K562 (cell line): ENCODE measurements around the gene CACNA1I. TPM values are rescaled to one million over a fixed set of nuclear protein-coding genes. Genes with fewer than 3 reads are reported as not detected.
A peak's percentile ranks its signal among the peaks of the same experiment; 100 is the strongest.

Experiments used
- ADNP ChIP-seq: fragments of 200-800 bp; sonication (Bioruptor generic); IDR thresholded peaks from 2 replicates; pipeline ENCODE4 v1.6.1; 2016; ENCODE audit warnings: missing genetic modification characterization, missing compliant biosample characterization
- ASH1L ChIP-seq: fragments of 450-650 bp; IDR thresholded peaks from 2 replicates; pipeline ENCODE4 v1.6.1; 2018; ENCODE audit warnings: borderline replicate concordance, mild to moderate bottlenecking, low read depth; ENCODE audit not compliant: partially characterized antibody
- CREM ChIP-seq: IDR thresholded peaks from 2 replicates; pipeline ENCODE4 v1.6.1; 2014; ENCODE audit warnings: antibody characterized with exemption, low read depth
- E2F1 ChIP-seq: sonication (generic); formaldehyde crosslinking; IDR thresholded peaks from 2 replicates; pipeline ENCODE4 v1.8.1; 2023; ENCODE audit warnings: mild to moderate bottlenecking, missing genetic modification reagents, moderate library complexity
- FOXJ2 ChIP-seq: fragments of 200-800 bp; sonication (Bioruptor generic); IDR thresholded peaks from 2 replicates; pipeline ENCODE4 v1.6.1; 2016; ENCODE audit warnings: missing genetic modification characterization, missing compliant biosample characterization
- HOMEZ ChIP-seq: fragments of 250-450 bp; sonication (Bioruptor Pico); IDR thresholded peaks from 2 replicates; pipeline ENCODE4 v1.4.0; 2020; ENCODE audit warnings: mild to moderate bottlenecking, moderate library complexity
- HSF4 ChIP-seq: fragments of 250-450 bp; sonication (Bioruptor Pico); IDR thresholded peaks from 2 replicates; pipeline ENCODE4 v2.1.2; 2022; ENCODE audit warnings: mild to moderate bottlenecking, moderate library complexity, borderline replicate concordance
- L3MBTL2 ChIP-seq: fragments of 450-650 bp; IDR thresholded peaks from 2 replicates; pipeline ENCODE4 v1.6.1; 2016; ENCODE audit warnings: mild to moderate bottlenecking, moderate library complexity
- MAX ChIP-seq: sonication (generic); formaldehyde crosslinking; IDR thresholded peaks from 2 replicates; pipeline ENCODE4 v1.9.0; 2022; ENCODE audit warnings: mild to moderate bottlenecking, missing genetic modification reagents
- MYBL2 ChIP-seq, 2 experiments: fragments of 450-650 bp in 1 of 2; sonication (generic) in 1 of 2; formaldehyde crosslinking in 1 of 2; IDR thresholded peaks; 2 replicates each; pipeline versions ENCODE4 v1.6.1 to v1.8.1; 2017 to 2022; ENCODE audit warnings: borderline replicate concordance in 1 of 2, inconsistent platforms in 1 of 2, low read depth in 1 of 2, mild to moderate bottlenecking in 1 of 2, missing genetic modification reagents in 1 of 2, moderate library complexity in 1 of 2
- NFATC3 ChIP-seq: fragments of 450-650 bp; IDR thresholded peaks from 2 replicates; pipeline ENCODE4 v1.6.1; 2017; ENCODE audit warnings: mild to moderate bottlenecking
- NUFIP1 ChIP-seq: fragments of 450-650 bp; IDR thresholded peaks from 2 replicates; pipeline ENCODE4 v1.6.1; 2018; ENCODE audit not compliant: partially characterized antibody
- POLR3G ChIP-seq: IDR thresholded peaks from 2 replicates; pipeline ENCODE4 v1.6.1; 2011; ENCODE audit not compliant: insufficient read length, insufficient replicate concordance; ENCODE audit errors: extremely low read depth
- SFPQ ChIP-seq: fragments of 200-400 bp; formaldehyde crosslinking; IDR thresholded peaks from 2 replicates; pipeline ENCODE4 v1.6.1; 2017; ENCODE audit warnings: mild to moderate bottlenecking, low read depth, low read length, moderate library complexity
- SMARCE1 ChIP-seq: fragments of 450-650 bp; IDR thresholded peaks from 2 replicates; pipeline ENCODE4 v1.7.1; 2016; ENCODE audit warnings: mild to moderate bottlenecking
- SRSF7 ChIP-seq: fragments of 200-400 bp; formaldehyde crosslinking; optimal IDR thresholded peaks from 2 replicates; pipeline ENCODE3; 2017; ENCODE audit warnings: mild to moderate bottlenecking, low read depth, low read length
- TGIF2 ChIP-seq: sonication (generic); formaldehyde crosslinking; IDR thresholded peaks from 2 replicates; pipeline ENCODE4 v1.8.1; 2022; ENCODE audit warnings: mild to moderate bottlenecking, missing genetic modification reagents, moderate library complexity
- TRIM28 ChIP-seq: fragments of 450-650 bp; IDR thresholded peaks from 2 replicates; pipeline ENCODE4 v1.6.1; 2017
- ZNF143 ChIP-seq: sonication (generic); formaldehyde crosslinking; IDR thresholded peaks from 2 replicates; pipeline ENCODE4 v1.9.0; 2022; ENCODE audit warnings: mild to moderate bottlenecking, missing genetic modification reagents
- ZNF436 ChIP-seq: fragments of 250-450, 450-650 bp; sonication (Bioruptor Pico); formaldehyde crosslinking; IDR thresholded peaks from 2 replicates; pipeline ENCODE4 v1.7.0; 2020; ENCODE audit warnings: mild to moderate bottlenecking
- ZNF507 ChIP-seq: conservative IDR thresholded peaks from 2 replicates; pipeline ENCODE4 v1.6.1; 2017; ENCODE audit warnings: missing genetic modification characterization, missing compliant biosample characterization
- ZNF561 ChIP-seq: fragments of 450-650 bp; formaldehyde crosslinking; conservative IDR thresholded peaks from 2 replicates; pipeline ENCODE4 v1.4.0; 2020; ENCODE audit warnings: mild to moderate bottlenecking, moderate library complexity
- ZNF766 ChIP-seq: fragments of 200-800 bp; sonication (Bioruptor generic); conservative IDR thresholded peaks from 2 replicates; pipeline ENCODE4 v1.6.1; 2016; ENCODE audit warnings: missing genetic modification characterization, missing compliant biosample characterization
- ZNF830 ChIP-seq: fragments of 250-450 bp; sonication (Bioruptor Pico); IDR thresholded peaks from 2 replicates; pipeline ENCODE4 v1.5.0; 2021; ENCODE audit warnings: mild to moderate bottlenecking
- polyA plus RNA-seq, 8 experiments: library from polyadenylated mRNA; depleted of rRNA in 4 of 8; stranded (reverse) in 5 of 8; unstranded in 3 of 8; fragments of >200 nt; fragmentation: Nextera tagmentation in 2 of 8; fragmentation: Illumina TruSeq in 1 of 8; extraction: Ambion mirVana in 2 of 8; extraction: Trizol in 1 of 8; gene quantifications; 2 replicates each; pipeline versions ENCODE4 v1.2.1 to v1.2.3, GENCODE V29; 2011 to 2014; ENCODE audit warnings: inconsistent platforms in 1 of 8, missing spikeins in 1 of 8
- total RNA-seq, 7 experiments: library from RNA; depleted of rRNA in 6 of 7; stranded (reverse); fragments of >200 nt in 6 of 7; fragmentation: Illumina TruSeq in 2 of 7; extraction: Trizol in 2 of 7; gene quantifications; 2 replicates each; pipeline versions ENCODE4 v1.2.1 to v1.2.3, GENCODE V29; 2011 to 2021; ENCODE audit warnings: low replicate concordance in 1 of 7

The CACNA1I gene
- total and polyA plus RNA-seq, 9 of the 15 experiments (the other 6 are each of a cell fraction or from before 2014, with no cell fraction given), result 0.01 to 0.79 (median 0.32) TPM; not detected in 1

DNA sequence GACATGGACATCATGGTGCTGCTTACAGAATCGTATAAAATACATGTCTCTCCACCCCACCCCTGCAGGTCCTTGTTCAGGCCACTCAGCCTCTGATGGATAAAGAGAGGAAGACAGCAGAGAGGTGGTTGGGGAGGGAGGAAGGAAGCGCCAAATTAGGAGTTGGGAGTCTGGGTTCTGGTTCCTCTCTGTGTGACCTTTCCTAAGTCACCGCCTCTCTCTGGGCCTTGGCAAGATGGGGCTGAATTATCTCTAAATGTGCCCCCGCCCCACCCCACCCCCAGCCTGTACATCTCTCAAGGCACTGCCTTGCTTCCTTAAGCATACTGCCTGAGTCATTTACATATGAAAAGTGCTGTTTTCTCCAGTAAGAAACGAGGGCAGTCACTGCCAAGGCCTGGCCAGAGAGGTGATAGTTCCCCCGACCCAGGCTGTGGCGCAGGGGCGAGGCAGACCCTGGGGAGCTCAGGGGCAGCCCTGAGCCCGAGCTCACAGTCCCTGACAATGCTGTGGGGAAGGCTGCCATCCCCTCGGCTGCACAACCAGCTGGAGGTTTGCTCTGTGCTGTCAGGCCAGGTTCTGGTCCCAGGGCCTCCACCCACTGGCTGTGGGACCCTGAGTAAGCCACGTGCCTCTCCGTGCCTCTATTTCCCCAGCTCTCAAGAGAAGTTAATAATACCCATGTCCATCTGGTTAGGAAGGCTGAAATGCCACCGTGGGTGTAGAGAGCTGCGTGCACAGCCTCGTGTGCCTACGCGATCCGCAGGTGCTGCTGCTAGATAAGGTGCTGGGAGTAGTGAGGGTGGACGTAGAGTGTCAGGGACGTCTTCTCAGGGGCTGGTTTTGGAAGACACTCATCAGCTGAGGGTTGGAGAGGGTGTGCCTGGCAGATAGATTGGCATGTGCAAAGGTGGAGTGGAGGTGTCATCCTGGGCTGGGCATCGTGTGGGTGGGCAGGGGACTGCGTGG, 55.3 kb downstream of the CACNA1I start (continued):
- no peak for TF ChIP-seq ZNF766 (CRISPR knock-in tag)
- no peak for TF ChIP-seq SFPQ
- peak; percentile 80 for TF ChIP-seq SMARCE1
- TF ChIP-seq E2F1 (CRISPR knock-in tag), result no peak
- no peak for TF ChIP-seq ZNF143
- no peak for TF ChIP-seq TGIF2 (CRISPR knock-in tag)
- no peak for TF ChIP-seq ZNF830 (CRISPR knock-in tag)
- no peak for TF ChIP-seq ZNF436 (CRISPR knock-in tag)
- TF ChIP-seq NUFIP1, result no peak
- TF ChIP-seq MYBL2 (IDR thresholded peaks at IDR 0.05; ENCODE audit: low read depth), result no peak
- no peak for TF ChIP-seq MYBL2 (CRISPR knock-in tag; IDR thresholded peaks at IDR 0.05; ENCODE audit: borderline replicate concordance)
- TF ChIP-seq TRIM28, result no peak
- TF ChIP-seq FOXJ2 (tag), result no peak
- no peak for TF ChIP-seq SRSF7
- TF ChIP-seq MAX (CRISPR knock-in tag), result peak; percentile 92
- TF ChIP-seq HOMEZ (CRISPR knock-in tag), result no peak
- no peak for TF ChIP-seq NFATC3
- no peak for TF ChIP-seq ADNP (tag)
- TF ChIP-seq CREM, result peak; percentile 88
- TF ChIP-seq ASH1L, result peak; percentile 51
- no peak for TF ChIP-seq ZNF507
- TF ChIP-seq ZNF561 (CRISPR knock-in tag), result no peak
- peak; percentile 91 for TF ChIP-seq L3MBTL2
- no peak for TF ChIP-seq HSF4 (CRISPR knock-in tag)
- TF ChIP-seq POLR3G, result no peak
